Psoas muscle (tissue), 8 donors: ENCODE results near the gene CACUL1. TPM values are rescaled to one million over a fixed set of nuclear protein-coding genes. Genes with fewer than 3 reads are reported as not detected.

ENCODE experiments used
- ATAC-seq, 4 donors: fragments of 200-7000 bp; cut with Tn5 transposase; one replicate each; pipeline ENCODE4 v1.9.1; 2020; ENCODE audit warnings: moderate library complexity in 3 of 4, mild to moderate bottlenecking in 2 of 4
- DNase-seq, 2 donors: peaks; one replicate each; pipeline ENCODE4 v3.0.0-alpha.2; 2020
- H3K27ac ChIP-seq: fragments of 200-600 bp; one replicate; pipeline ENCODE4 v1.8.0; 2022
- H3K27me3 ChIP-seq, 3 donors: fragments of 200-600 bp in 1 of 3; one replicate each; pipeline versions ENCODE4 v1.6.1 to v1.8.0; 2013 to 2022; ENCODE audit warnings: low read length in 2 of 3, mild to moderate bottlenecking in 2 of 3, moderate library complexity in 1 of 3; ENCODE audit not compliant: insufficient read depth in 3 of 3
- H3K36me3 ChIP-seq, 2 donors: fragments of 200-600 bp in 1 of 2; one replicate each; pipeline versions ENCODE4 v1.6.1 to v1.8.0; 2013 to 2022; ENCODE audit warnings: low read depth in 1 of 2, mild to moderate bottlenecking in 1 of 2, moderate library complexity in 1 of 2; ENCODE audit not compliant: insufficient read depth in 1 of 2
- H3K4me1 ChIP-seq: fragments of 200-600 bp; one replicate; pipeline ENCODE4 v1.8.0; 2022
- H3K4me3 ChIP-seq: fragments of 200-600 bp; one replicate; pipeline ENCODE4 v1.8.0; 2022; ENCODE audit warnings: mild to moderate bottlenecking
- H3K9me3 ChIP-seq: fragments of 200-600 bp; one replicate; pipeline ENCODE4 v1.8.0; 2022
- WGBS, 3 donors: extraction: QIAGEN DNeasy Blood & Tissue Kit; methylation state at CpG; one replicate each; pipeline versions ENCODE4 v1.1.6 to v1.1.7; 2013; 5-methylcytosine and 5-hydroxymethylcytosine counted together
- intact Hi-C, 2 donors: fragments of 100-400 bp; cut with DNase I; formaldehyde crosslinking; loops; one replicate each; pipeline versions ENCODE4 v1.11.0 to v1.14.2; 2022
- polyA plus RNA-seq, 3 donors: library from polyadenylated mRNA; stranded (reverse); fragments of 200-250 nt; gene quantifications; one replicate each; pipeline ENCODE4 v1.2.3, GENCODE V29; 2013
- total RNA-seq, 4 donors: library from RNA; stranded (reverse); fragmentation: NEBNext Ultra II Directional in 2 of 4; extraction: Animal tissue kit (Norgen Biotek cat#: 25700) in 2 of 4; gene quantifications; one replicate each; pipeline versions ENCODE4 v1.2.1 to v1.2.4, GENCODE V29; 2021 to 2023
- TF ChIP-seq, protein P1 (sequence below): fragments of 200-600 bp; IDR thresholded peaks from one replicate; pipeline ENCODE4 v1.8.0; 2022; ENCODE audit warnings: antibody characterized with exemption
- donor health status: healthy with polysubstance abuse.
- donor health status: DM: no; HTN: no; CAD: no; lungs with moderate emphysema.
- donor health status: Bipolar disorder and iron deficiency.
- donor health status: healthy.
- donor health status: DM: yes; HTN: yes; CAD: no.
- donor health status: DM: no; HTN: no; CAD: no.
- donor health status: DM: no; HTN: no; CAD: no.
- donor health status: DM: yes; HTN: yes; CAD: no.

CACUL1 gene
- total and polyA plus RNA-seq, 7 donors = 5.9 to 41.0 (median 22.1) TPM

DNA sequence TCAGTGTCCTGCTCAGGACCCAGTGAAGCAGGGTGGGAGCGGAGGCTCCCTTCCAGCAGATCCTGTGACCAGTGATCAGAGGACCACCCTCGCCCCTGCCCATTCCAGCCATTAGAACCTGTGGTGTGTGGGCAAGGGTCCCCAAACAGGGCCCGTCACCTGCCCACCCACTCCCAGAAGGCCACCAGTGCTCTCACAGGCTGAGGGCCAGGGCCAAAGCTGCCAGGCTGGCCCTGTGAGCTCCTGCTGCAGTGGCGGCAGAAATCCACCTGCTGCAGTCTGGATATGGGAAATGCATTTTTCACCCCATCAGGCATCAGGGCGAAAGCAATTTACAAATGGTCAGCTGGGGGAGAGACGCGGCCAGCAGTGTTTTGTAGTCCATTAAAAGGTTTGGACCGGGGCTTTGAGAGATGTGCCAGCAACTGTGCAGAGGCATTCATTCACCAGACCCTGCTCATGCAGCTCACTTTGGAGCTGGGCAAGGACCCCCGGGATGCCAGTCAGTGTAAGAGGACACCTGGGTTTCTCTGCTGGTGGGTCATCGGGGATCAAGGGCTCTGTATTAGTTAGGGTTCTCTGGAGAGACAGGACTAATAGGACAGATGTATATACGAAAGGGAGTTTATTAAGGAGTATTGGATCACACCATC lies 84.2 kb downstream of the CACUL1 start:
- no peaks in the 10 kb centered on the region for H3K27me3 ChIP-seq
- DNase-seq (no peak), ATAC-seq (no peak)
- H3K36me3 ChIP-seq = no peaks in the 10 kb centered on the region
- H3K4me1 ChIP-seq = peaks cover 42% of the 10 kb centered on the region
- WGBS, 3 donors = 54 to 59% (median 56%) methylated on average over 11 of the region's 11 CpGs
- no peaks in the 10 kb centered on the region for H3K9me3 ChIP-seq
- intact Hi-C loops = no loop called here
- no peak overlapping the region for H3K27ac ChIP-seq
- no peak overlapping the region for H3K4me3 ChIP-seq
- TF ChIP-seq, protein P1, sequence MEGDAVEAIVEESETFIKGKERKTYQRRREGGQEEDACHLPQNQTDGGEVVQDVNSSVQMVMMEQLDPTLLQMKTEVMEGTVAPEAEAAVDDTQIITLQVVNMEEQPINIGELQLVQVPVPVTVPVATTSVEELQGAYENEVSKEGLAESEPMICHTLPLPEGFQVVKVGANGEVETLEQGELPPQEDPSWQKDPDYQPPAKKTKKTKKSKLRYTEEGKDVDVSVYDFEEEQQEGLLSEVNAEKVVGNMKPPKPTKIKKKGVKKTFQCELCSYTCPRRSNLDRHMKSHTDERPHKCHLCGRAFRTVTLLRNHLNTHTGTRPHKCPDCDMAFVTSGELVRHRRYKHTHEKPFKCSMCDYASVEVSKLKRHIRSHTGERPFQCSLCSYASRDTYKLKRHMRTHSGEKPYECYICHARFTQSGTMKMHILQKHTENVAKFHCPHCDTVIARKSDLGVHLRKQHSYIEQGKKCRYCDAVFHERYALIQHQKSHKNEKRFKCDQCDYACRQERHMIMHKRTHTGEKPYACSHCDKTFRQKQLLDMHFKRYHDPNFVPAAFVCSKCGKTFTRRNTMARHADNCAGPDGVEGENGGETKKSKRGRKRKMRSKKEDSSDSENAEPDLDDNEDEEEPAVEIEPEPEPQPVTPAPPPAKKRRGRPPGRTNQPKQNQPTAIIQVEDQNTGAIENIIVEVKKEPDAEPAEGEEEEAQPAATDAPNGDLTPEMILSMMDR = no peak

DNA sequence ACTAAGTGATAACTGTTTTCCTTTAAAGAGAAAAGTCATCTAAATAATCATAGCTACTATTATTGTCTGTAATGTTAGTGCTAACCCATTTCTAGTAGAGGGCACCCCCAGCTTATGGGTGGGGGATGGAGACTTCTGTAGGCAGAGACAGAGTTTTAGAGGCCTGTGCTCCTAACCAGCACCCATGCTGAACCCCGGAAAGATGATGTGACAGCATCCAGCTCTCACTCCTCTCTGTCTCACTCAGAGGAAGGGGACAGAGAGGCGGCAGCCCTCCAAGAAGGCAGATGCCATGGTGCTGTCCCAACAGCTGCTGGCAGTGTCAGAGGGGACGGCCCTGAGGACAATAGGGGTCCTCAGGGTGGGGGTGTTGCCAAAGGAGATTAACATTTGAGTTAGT lies 84.9 kb downstream of the CACUL1 start:
- H3K4me3 ChIP-seq = no peak overlapping the region
- ATAC-seq (no peak), DNase-seq (no peak)
- no peaks in the 10 kb centered on the region for H3K9me3 ChIP-seq
- H3K27me3 ChIP-seq = peaks cover 0 to 4% (median 0%) of the 10 kb centered on the region in 3 donors
- H3K36me3 ChIP-seq = no peaks in the 10 kb centered on the region
- intact Hi-C loops = no loop called here
- no peak overlapping the region for H3K27ac ChIP-seq
- WGBS, 3 donors = 39 to 50% (median 40%) methylated on average over 3 of the region's 3 CpGs
- H3K4me1 ChIP-seq = peaks cover 42% of the 10 kb centered on the region
- TF ChIP-seq, protein P1 = no peak

DNA sequence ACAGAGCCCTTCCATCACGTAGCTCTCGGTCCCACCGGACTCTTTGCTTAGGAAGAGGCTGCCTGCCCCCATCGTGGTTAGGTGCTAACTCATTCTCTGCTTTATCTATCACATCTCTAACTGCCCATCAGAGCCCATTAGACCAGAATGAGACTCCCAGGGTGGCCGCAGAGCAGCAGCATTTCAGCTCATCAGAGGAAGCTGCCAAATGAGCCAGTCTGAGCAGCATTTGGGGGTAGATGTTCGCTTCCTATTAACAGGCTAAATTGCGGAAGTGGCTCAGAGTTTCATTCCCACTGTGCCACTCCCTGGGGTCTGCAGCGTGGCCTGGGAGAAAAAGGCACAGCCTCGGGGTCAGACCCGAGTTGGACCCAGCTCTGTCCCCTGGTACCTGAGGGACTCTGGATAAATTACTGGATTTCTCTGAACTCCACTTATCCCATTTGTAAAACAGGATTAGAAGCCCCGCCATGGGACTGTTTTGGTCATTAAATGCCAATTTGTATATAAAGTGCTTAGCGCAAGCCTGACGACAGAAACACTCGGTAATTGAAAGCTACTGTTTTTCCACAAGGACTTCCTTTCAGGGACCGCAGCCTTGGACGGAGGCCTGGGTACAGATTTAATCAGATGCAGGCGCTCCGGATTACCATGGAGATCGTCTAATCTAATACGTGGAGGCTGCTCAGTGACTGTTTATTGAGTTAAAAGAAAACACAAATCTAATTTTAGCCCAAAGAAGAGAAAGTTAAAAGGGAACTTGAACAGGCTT lies 85.6 kb downstream of the CACUL1 start:
- no peak for ATAC-seq

DNA sequence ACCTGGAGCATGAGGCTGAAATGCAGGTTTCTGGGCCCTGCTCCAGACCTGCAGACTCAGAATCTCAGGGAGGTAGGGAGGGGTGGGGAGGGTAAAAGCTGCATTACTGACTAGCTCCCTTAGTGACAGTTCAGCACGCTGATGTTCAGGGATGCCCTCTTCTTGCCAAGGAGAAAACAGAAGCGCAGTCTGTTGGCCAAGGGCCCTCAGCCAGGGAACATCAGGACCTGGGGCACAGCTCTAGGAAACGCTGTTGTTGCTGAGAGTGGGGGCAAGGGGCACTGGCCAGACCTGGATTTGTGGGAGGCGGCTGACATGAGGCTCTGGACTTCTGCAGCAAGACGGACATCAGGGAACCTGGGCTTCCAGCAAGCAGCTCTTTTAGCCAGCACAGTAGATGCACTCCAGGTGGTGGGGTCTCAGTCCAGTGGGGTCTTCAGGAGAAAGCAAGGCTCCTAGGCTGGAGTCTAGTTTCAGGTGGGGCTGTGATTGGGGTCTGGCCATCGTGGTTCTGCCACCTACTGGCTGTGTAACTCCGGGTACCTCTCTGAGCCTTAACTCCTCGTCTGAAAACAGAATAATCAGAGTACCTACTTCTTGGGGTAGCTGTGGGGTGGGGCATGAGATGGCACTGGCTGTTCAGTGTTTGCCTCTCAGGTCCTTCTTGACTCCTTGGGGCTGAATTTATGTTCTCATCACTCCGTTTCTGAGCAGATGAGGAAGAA lies 86.4 kb downstream of the CACUL1 start:
- 38 to 46% (median 39%) methylated on average over 9 of the region's 9 CpGs for WGBS, 3 donors
- intact Hi-C loops = no loop called here
- TF ChIP-seq, protein P1 = no peak
- Histone ChIP-seq H3K4me1 (peaks cover 40% of the 10 kb centered on the region), H3K36me3 (no peaks in the 10 kb centered on the region), H3K27me3 (peaks cover 0 to 4% (median 0%) of the 10 kb centered on the region in 3 donors), H3K9me3 (no peaks in the 10 kb centered on the region), H3K4me3 (no peak overlapping the region), H3K27ac (no peak overlapping the region)
- ATAC-seq = no peak
- DNase-seq = no peak

More for the DNA sequence above, 85.6 kb downstream of the CACUL1 start:
- Histone ChIP-seq H3K4me1 (peaks cover 42% of the 10 kb centered on the region), H3K36me3 (no peaks in the 10 kb centered on the region), H3K27ac (no peak overlapping the region), H3K4me3 (no peak overlapping the region), H3K9me3 (no peaks in the 10 kb centered on the region), H3K27me3 (peaks cover 0 to 4% (median 0%) of the 10 kb centered on the region in 3 donors)
- DNase-seq = no peak
- intact Hi-C loops = no loop called here
- TF ChIP-seq, protein P1 = no peak
- 20 to 27% (median 24%) methylated on average over 20 of the region's 20 CpGs for WGBS, 3 donors
